Measurements from ENCODE around the gene CAPN13. TPM values are rescaled to one million over a fixed set of nuclear protein-coding genes. Genes with fewer than 3 reads are reported as not detected.

CAPN13 gene, protein sequence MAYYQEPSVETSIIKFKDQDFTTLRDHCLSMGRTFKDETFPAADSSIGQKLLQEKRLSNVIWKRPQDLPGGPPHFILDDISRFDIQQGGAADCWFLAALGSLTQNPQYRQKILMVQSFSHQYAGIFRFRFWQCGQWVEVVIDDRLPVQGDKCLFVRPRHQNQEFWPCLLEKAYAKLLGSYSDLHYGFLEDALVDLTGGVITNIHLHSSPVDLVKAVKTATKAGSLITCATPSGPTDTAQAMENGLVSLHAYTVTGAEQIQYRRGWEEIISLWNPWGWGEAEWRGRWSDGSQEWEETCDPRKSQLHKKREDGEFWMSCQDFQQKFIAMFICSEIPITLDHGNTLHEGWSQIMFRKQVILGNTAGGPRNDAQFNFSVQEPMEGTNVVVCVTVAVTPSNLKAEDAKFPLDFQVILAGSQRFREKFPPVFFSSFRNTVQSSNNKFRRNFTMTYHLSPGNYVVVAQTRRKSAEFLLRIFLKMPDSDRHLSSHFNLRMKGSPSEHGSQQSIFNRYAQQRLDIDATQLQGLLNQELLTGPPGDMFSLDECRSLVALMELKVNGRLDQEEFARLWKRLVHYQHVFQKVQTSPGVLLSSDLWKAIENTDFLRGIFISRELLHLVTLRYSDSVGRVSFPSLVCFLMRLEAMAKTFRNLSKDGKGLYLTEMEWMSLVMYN
- not detected in 2 replicates for total RNA-seq (2014; rRNA removed)
- polyA plus RNA-seq (2012) = not detected

DNA sequence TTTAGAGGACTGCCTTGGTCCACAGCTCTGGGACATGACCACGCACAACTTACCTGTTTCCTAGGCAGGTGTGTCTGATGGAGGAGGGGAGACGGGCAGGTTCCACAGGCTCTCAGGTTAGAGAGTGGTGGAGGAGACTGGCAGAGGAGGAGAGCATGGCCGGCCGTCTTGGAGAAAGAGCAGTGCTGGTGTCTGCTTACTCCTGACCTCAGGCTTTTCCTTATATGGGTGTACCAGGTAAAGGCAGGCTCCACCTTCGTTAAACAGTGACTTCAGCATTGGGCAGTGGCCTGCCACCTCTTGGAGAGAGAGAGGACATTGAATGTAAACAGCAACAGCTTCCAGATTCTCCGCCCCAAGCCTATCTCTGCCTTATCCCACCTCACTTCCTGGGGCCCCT, at the start of gene CAPN13:
TSS of gene CAPN13 (minus strand) at position 198 of the 400 bp plus-strand sequence. CDS start 20,121 bp downstream, outside the sequence.
- no peak for DNase-seq (ENCODE audit: low read depth)

DNA sequence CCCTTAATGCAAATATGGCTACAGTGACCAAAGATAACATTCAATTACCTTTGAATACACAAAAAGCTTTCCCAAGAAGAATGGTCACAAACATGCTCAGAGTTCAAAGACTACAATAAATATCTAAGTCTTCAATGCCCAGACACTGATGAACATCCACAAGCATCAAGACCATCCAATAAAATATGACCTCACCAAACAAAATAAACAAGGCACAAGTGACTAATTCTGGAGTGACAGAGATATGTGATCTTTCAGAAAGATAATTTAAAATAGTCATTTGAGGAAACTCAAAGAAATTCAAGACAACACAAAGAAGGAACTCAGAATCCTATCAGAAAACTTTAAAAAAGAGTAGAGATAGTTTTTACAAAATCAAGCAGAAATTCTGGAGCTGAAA, 40.6 kb upstream of the CAPN13 start:
- DNase-seq (ENCODE audit: low read depth) = no peak

DNA sequence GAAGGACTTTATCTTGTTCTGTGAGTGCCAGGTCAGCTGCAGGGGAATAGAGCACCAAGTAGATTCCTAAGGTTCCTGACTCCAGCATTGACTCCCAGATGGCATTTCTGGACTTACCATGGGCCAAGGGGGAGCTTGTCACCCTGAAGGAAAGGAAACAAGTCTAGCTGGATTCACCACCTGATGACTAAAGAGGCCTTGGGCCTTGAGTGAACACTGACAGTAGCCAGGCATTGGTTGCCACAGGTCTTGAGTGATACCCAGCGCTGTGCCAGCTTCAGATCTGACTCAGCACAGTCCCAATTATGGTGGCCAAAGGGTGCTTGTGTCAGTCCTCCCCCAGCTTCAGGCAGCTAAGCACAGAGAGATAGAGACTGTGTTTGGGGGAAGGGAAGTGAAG, 40.1 kb upstream of the CAPN13 start:
- DNase-seq (ENCODE audit: low read depth) = no peak

DNA sequence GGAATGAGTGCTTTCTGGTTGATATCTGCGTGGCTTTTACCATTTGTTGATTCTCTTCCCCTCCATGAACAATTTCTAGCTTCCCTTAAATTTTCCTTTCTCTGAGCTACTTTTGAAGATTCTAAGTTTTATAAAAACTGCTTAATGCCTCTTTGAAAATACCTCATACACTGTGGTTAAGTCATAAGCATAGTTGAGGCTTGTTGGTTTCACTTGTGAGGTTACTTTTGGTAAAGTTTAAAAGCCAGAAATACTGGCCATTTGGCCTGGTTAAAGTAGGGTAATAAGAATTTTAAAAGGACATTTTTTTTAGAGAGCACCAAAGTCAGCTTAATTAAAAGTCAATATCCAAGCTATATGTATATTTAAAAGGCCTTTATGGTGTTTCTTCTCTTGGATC, 21.3 kb upstream of the CAPN13 start:
- no peak for DNase-seq (ENCODE audit: low read depth)

DNA sequence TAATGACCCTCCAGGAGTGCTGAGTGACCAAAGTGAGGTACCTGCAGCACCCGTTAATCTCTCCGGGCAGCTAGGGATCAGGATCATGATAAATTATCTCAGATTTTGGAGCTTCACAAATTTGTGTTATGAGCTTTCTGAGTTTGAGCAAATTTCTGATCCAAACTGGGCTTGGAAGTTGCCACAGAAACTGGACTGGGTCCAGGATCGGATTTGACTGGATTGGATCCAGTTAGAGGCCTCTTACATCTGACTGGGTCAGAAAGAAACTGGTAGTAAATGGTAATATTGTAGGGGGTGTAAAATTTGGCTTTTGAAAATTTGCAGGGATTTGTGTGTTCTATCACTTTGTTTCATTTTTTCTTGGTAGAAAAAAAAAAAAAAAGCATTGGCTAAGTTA, 19.7 kb upstream of the CAPN13 start:
- no peak for DNase-seq (ENCODE audit: low read depth)

DNA sequence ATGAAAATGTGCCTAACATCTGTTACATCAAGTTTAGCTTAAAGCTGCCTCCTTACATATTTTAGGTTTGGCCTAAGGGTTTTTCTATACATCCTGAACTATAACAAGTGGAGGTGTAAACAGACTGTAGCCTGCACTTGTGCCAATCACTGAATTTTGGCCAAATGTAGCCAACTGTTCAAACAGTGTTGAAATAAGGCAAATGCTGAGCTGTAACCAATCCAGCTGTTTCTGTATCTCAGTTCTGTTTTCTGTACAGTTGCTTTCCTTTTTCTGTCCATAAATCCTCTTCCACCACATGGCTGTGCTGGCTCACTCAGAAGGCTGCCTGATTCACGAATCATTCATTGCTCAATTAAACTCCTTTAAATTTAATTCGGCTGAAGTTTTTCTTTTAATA, 19.2 kb upstream of the CAPN13 start:
- DNase-seq (ENCODE audit: low read depth) = no peak

DNA sequence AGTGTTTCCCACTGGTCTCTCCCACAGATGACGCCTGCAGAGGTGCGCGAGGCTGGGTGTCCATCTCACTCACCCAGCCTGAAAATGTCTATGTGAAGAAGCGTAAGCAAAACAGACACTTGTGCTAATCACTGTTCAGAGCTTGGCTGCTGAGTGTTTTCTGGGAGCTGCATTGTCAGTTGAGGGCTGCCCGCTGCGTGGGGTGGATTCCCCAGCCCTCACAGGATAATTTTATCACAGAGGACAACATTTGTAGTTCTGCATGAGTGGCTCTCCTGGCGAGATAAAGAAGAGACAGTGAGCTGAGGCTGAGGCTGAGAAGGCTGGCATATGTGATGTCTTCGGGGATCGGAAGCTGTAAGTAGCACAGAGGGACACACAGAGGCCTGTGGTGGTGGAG, 16.2 kb upstream of the CAPN13 start:
- DNase-seq (ENCODE audit: low read depth) = no peak

DNA sequence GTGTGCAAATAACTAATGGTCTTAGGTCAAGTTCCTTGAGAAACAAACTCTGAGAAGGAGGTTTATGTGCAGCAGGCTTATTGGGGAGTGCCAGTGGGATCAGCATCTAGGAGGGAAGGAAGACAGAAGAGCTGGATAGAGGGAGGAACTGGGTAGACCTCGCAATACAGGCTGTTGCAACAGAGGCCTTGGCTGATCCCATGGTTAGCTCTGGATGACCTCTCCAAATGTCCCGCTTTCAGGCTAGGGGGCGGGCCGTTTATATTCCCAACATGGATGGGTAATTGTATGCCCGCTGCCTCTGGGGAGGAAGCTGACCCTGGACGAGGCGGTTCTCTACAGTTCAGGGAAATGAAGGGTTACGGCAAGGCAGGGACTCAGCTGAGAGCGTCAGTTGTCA, 14.7 kb upstream of the CAPN13 start:
- DNase-seq (ENCODE audit: low read depth) = no peak

DNA sequence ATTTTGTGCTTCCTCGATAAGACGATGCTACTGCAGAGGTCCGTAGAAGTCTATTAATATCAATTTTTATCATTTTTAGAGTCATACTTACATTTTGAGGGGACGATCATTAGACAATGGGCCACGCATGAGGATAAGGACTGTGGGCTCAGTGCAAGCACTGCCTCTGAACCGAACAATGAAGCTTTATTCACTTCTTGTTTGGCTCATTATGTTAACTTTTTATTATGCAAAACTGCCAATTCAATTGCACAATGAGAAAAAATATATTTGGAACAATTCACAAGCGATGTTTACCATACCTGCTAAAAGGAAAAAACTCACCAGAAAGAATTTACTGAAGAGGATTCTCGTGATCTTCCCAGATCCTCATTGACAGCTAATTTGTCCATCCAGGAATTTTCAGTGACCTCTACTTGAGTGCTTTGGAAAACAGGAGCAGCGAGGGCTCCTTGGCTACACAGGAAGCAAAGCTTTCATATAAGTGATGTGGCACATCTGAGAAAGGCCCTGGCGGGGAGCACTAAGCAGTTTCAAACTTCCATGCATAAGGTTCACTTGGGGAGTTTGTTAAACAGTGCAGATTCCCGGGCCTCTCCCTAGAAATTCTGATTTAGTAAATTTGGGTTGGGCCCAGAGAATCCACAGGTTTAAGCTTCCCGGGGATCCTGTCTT, 13.3 kb upstream of the CAPN13 start:
- DNase-seq (ENCODE audit: low read depth) = no peak

DNA sequence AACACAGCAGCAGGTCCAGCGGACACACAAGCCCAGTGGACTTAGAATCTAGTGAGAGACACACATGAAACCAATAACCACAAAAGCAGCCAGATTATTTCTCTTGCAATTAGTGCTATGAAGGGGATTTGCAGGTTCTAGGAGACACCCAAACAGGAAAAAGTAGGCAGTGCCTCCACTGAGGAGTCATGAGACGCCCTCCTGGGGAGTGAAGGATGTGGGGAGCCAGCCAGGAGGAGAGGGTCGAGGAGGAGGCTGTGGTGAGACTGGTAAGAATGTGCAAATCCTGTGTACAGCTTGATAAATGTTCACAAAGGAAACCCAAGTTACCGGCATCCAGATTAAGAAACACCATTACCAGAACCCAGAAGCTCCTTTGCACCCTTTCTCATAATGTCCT, 2.7 kb upstream of the CAPN13 start:
- DNase-seq (ENCODE audit: low read depth) = no peak

DNA sequence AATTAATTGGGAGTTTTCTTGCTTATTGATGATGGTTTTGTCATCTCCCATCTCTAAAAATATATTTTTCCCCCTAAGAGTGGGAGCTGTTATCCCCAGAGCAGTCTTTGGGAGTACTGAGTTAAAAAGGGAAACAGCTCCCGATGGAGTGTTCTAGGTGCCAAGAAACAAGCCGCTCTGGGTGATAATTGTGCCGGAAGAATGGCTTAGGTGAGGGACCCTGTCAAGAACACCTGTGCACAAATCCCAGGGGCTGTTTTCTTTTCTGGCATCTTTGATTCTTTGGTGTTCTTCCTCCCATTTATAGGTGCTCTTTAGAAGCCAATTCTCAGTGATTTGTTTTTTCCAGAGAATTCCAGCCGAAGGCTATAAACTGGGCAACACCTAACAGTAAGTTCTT, 1.4 kb upstream of the CAPN13 start:
- no peak for DNase-seq (ENCODE audit: low read depth)

DNA sequence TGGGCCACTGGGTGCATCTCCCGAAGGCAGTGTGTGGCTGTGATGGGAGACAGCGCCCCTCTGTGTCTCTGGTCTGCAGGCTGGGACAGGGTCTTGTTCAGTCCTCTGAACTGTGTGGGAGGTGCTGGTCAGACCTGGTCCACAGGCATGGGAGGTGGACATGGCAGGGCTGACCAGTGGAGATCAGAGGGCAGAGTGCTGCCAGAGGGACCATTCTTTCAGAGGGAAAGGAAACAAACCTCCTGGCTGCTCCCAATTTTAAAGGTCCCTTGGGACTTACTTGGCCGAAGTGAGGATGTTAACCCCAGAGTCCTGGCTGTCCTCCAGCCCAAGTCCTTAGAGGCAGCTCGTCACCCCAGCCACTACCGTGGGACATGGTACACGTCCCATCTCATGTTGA, 4.0 kb downstream of the CAPN13 start:
- no peak for DNase-seq (ENCODE audit: low read depth)

DNA sequence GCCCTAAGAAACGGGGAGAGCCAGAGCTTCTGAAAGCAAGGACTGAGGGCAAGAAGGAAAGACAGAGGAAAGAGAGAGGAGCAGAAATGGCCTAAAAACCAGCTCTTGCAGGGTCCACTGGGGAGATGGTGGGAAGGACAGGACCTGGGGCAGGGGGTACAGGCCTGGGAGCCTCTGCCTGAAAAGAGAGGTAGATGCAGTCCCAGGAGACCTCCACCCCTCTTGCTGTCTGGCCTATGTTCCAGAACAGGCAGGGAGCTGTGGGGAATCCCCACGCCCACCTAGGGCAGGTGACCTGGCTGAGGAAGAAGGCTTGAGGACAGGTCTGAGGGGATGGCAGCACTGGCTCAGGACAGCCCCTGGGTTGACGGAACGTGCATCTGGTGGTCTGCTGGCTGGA, 4.6 kb downstream of the CAPN13 start:
- DNase-seq (ENCODE audit: low read depth) = no peak

DNA sequence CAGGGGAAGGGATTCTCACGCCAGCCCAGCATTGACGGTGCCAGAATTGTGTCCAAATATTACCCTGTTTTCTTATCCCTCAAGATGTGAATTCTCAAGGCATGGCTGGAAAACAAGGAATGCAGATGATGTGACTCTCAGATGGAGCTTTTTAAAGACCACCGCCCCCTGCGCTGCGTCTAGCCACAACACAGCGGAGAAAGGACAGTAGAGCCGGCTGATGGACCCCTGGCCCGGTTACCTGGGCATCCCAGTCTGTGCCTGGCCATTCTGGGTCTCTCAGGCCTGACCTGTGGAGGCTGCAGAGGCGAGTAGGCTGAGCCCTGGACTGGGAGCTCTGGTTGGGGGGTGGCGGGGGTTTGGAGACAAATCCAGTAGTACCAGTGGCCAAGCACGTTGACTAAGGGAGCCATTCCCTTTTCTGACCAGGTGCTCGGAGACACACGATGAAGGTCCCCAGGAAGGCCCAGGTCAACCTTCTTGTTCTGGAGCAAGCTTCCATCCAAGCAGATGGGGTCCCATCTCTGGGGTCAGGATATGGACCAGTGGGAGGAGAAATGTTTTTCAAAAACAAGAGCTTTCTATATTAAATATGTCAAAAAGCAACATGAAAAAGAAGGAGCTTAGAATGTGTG, 5.3 kb downstream of the CAPN13 start:
- DNase-seq (ENCODE audit: low read depth) = no peak

DNA sequence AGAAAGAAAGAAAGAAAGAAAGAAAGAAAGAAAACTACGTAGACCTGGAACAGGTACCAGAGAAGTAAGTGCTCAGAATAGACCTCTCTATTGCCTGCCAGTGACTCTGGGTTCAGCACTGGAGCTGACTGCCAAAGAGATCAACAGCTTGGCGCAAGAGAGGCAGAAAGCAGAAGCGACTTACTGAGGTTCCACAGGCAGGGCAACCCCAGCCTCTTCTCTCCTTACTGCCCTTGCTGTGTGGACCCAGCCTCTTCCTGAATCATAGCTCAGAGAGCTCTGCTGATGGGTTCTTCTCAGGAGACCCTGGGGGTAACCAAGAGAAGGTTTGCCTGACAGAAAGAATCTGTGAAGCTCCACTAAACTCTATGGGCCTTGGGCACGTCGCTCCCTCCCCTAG, 7.1 kb downstream of the CAPN13 start:
- no peak for DNase-seq (ENCODE audit: low read depth)

DNA sequence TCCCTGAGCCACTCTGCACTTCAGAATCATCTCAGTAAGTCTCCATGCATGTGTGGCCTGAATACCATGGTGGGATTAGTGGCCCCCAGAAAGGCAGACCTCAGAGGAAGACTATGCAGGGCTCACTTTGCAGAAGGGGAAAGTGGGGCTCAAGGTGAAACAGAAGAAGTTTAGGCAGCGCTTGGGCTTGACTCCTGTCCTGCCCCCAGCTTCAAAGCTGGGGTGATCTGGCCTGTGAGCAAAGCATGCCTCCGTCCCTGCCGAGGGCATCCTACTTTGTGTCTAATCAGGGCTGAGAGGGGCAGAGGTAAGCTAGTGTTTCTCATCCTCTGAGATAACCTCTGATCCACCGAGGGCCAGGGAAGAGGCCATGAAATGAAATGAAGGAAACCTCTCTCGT, 7.9 kb downstream of the CAPN13 start:
- no peak for DNase-seq (ENCODE audit: low read depth)

DNA sequence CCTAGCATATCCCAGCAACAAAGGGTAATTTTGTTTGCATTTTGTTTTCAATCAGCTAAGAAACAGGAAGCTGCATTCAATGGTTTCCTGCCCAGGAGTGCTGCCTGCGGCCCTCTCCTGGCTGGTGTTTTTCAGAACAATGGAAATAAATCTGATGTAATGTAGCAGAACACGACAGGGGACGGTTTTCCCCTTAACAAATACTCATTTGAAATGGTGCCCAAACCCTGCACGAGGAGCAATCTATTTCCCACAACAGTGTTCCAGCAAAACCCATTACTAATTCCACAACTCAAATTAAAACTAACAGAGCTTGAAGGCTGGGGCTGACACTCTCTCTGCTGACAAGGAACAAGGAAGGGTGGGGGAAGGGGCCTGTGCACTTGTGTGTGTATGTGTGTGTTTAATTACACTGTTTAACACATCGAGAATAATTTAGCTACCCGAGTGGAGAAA, 8.7 kb downstream of the CAPN13 start:
- DNase-seq (ENCODE audit: low read depth) = no peak

DNA sequence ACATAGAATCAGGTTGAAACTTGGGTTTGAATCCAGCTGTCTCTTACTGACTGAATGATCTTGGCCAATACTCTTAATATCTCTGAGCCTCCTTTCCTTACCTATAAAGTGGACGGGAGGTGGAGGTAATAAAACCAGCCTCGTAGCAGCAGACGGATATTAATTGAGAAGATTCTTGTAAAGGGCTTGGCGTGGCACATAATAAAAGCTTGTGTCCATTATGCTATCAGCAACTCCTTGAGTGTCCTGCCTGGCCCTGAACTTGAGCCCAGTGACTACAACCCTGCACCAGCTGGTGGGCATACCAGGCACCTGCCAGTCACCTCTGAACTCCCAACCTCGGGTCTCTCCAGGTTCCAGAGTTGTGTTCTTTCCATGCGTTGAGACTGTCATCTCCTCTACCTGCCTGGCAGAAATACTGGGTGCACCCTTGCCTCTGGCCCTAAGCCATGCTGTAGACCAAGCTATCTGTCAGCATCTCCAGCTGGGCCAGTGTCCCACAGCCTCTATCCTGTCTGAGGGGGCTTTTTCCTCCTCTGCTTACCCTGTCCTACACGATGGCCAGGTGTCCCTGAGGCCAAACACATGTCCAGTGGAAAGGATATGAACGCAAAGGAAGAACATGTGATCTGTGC, 9.7 kb downstream of the CAPN13 start:
- no peak for DNase-seq (ENCODE audit: low read depth)

DNA sequence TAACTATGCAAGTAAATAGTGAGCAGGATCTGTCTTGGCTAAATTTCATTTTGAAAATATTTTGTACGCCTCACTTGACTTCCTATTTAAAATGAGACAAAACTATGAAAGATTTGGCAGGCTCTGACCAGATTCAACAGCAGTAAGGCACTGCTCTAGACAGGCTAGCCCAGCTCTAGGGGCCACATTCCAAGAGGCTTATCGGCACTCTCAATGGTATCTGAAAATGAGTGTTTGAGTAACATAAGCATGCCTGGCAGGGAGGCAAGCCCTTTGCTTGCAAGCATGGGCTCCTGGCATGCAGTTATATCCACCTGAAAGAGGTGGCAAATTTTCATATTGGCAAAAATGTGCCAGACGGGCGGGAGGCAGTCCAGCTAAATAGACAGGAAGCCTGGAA, 10.5 kb downstream of the CAPN13 start:
- no peak for DNase-seq (ENCODE audit: low read depth)

DNA sequence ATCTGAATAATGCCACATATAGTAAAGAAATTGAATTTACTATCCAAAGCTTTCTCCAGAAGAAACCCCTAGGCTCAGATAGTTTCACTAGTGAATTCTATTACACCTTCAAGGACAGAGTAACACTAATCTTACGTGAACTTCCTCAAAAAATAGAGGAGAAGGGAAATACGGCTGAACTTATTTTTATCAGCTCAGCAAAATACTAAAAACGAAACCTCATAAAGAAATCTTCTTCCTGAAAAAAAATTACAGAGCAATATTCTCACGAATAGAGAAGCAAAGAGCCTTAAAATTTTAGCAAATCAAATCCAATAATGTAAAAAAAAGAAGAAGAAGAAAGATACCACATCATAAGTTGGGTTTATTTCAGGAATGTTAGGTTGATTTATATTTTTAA, 14.7 kb downstream of the CAPN13 start:
- no peak for DNase-seq (ENCODE audit: low read depth)

DNA sequence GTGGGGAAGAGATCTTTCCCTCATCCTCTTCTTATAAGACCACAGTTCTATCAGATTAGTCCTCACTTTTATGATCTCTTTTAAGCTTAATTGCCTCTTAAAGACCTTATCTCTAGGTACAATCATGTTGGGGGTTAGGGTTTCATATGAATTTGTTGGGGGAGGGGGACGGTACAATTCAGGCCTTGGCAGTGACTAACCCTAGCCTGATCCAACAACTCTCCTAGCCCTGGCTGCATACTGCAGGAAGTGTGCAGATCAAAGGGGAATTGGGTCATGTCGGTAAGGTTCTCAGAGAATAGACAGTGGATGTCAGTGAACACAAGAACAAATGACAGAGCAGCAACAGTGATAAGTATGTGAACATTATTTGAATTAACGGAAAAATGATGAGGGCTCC, 16.4 kb downstream of the CAPN13 start:
- no peak for DNase-seq (ENCODE audit: low read depth)
